Parathyroid adenoma (tissue), 2 donors: Measurements from ENCODE around the gene KCP.
"Not testable (repeated sequence)": the region's sequence is repeated elsewhere in the genome, so short reads cannot be mapped to it uniquely, and the experiment has no call there.

Experiments
- H2AFZ ChIP-seq: fragments of 300-600 bp; sonication (generic); one replicate; pipeline ENCODE4 v1.7.0; 2017; ENCODE audit warnings: antibody characterized with exemption, mild to moderate bottlenecking
- H3K27ac ChIP-seq: fragments of 300-600 bp; sonication (generic); one replicate; pipeline ENCODE4 v1.7.0; 2017
- H3K27me3 ChIP-seq: fragments of 300-600 bp; sonication (generic); one replicate; pipeline ENCODE4 v1.7.0; 2017; ENCODE audit warnings: low read length; ENCODE audit not compliant: control insufficient read depth, insufficient read depth
- H3K36me3 ChIP-seq: fragments of 300-600 bp; sonication (generic); one replicate; pipeline ENCODE4 v1.7.0; 2017; ENCODE audit warnings: low read length; ENCODE audit not compliant: control insufficient read depth, insufficient read depth
- H3K4me1 ChIP-seq: fragments of 300-600 bp; sonication (generic); one replicate; pipeline ENCODE4 v1.7.0; 2017; ENCODE audit warnings: control low read depth
- H3K4me2 ChIP-seq: fragments of 300-600 bp; sonication (generic); one replicate; pipeline ENCODE4 v1.7.0; 2017; ENCODE audit warnings: low read length
- H3K4me3 ChIP-seq: fragments of 300-600 bp; sonication (generic); one replicate; pipeline ENCODE4 v1.7.0; 2017; ENCODE audit warnings: low read depth, low read length
- H3K79me2 ChIP-seq: fragments of 300-600 bp; sonication (generic); one replicate; pipeline ENCODE4 v1.7.0; 2017; ENCODE audit warnings: control low read depth
- H3K9ac ChIP-seq: fragments of 300-600 bp; sonication (generic); one replicate; pipeline ENCODE4 v1.7.0; 2017; ENCODE audit warnings: mild to moderate bottlenecking
- H3K9me3 ChIP-seq: fragments of 300-600 bp; sonication (generic); one replicate; pipeline ENCODE4 v1.7.0; 2017; ENCODE audit warnings: low read length; ENCODE audit not compliant: control insufficient read depth
- CTCF ChIP-seq: fragments of 300-600 bp; sonication (generic); IDR thresholded peaks from one replicate; pipeline ENCODE4 v1.7.0; 2017; ENCODE audit warnings: antibody characterized with exemption, mild to moderate bottlenecking
- donor health status: primary hyperparathyroidism.

Gene KCP

GRCh38 chr7:128946936-128947830 lies 36.7 kb upstream of the KCP start:
- no peaks in the 10 kb centered on the region for H3K79me2 ChIP-seq
- no peaks in the 10 kb centered on the region for H3K9me3 ChIP-seq
- no peaks in the 10 kb centered on the region for H3K36me3 ChIP-seq
- H3K4me1 ChIP-seq: peaks cover 3% of the 10 kb centered on the region
- no peak overlapping the region for H3K27ac ChIP-seq
- H3K4me2 ChIP-seq: no peak overlapping the region
- no peak overlapping the region for H3K9ac ChIP-seq
- H3K27me3 ChIP-seq: no peaks in the 10 kb centered on the region
- no peak overlapping the region for H2AFZ ChIP-seq
- no peak for TF ChIP-seq CTCF
- H3K4me3 ChIP-seq: no peak overlapping the region

- no peak overlapping the region for H3K27ac ChIP-seq
- H3K27me3 ChIP-seq: no peaks in the 10 kb centered on the region
- H3K79me2 ChIP-seq: no peaks in the 10 kb centered on the region
- no peaks in the 10 kb centered on the region for H3K36me3 ChIP-seq
- no peak overlapping the region for H2AFZ ChIP-seq
- H3K9ac ChIP-seq: no peak overlapping the region
- H3K4me1 ChIP-seq: peaks cover 3% of the 10 kb centered on the region
- no peak for TF ChIP-seq CTCF
- no peaks in the 10 kb centered on the region for H3K9me3 ChIP-seq
- no peak overlapping the region for H3K4me2 ChIP-seq
- no peak overlapping the region for H3K4me3 ChIP-seq
These were observed 35.3 kb upstream of the KCP start for GRCh38 chr7:128945668-128946366.

GRCh38 chr7:128944487-128945236 lies 34.2 kb upstream of the KCP start:
- Histone ChIP-seq H3K9ac (no peak overlapping the region), H3K4me2 (no peak overlapping the region), H3K27me3 (no peaks in the 10 kb centered on the region), H3K9me3 (no peaks in the 10 kb centered on the region), H3K36me3 (no peaks in the 10 kb centered on the region), H2AFZ (no peak overlapping the region), H3K4me1 (no peaks in the 10 kb centered on the region), H3K27ac (no peak overlapping the region), H3K79me2 (no peaks in the 10 kb centered on the region), H3K4me3 (no peak overlapping the region)
- no peak for TF ChIP-seq CTCF

- H3K4me1 ChIP-seq, H3K9me3 ChIP-seq: not testable (repeated sequence)
These were observed 32.7 kb upstream of the KCP start for GRCh38 chr7:128943251-128943650.

GRCh38 chr7:128941946-128942526 lies 31.5 kb upstream of the KCP start:
- no peaks in the 10 kb centered on the region for H3K27me3 ChIP-seq
- no peak overlapping the region for H3K27ac ChIP-seq

More at GRCh38 chr7:128943251-128943650, 32.7 kb upstream of the KCP start:
- H3K9ac ChIP-seq, H2AFZ ChIP-seq, H3K4me2 ChIP-seq, H3K79me2 ChIP-seq, H3K36me3 ChIP-seq, H3K27me3 ChIP-seq, H3K4me3 ChIP-seq, H3K27ac ChIP-seq: not testable (repeated sequence)

More at GRCh38 chr7:128941946-128942526, 31.5 kb upstream of the KCP start:
- TF ChIP-seq CTCF: no peak
- no peaks in the 10 kb centered on the region for H3K4me1 ChIP-seq
- H2AFZ ChIP-seq: no peak overlapping the region
- H3K36me3 ChIP-seq: no peaks in the 10 kb centered on the region
- no peak overlapping the region for H3K9ac ChIP-seq
- H3K4me2 ChIP-seq: no peak overlapping the region
- no peaks in the 10 kb centered on the region for H3K9me3 ChIP-seq
- no peaks in the 10 kb centered on the region for H3K79me2 ChIP-seq
- no peak overlapping the region for H3K4me3 ChIP-seq
